Skeletal muscle cell (primary cell): Measurements from ENCODE around the gene GAREM1.

Experiments used
- DNase-seq: peaks from one replicate; pipeline ENCODE4 v3.0.0-alpha.2; 2010; ENCODE audit warnings: low read depth
- H3K4me3 ChIP-seq: 2 replicates; pipeline ENCODE4 v1.5.1; 2011; ENCODE audit warnings: low read depth, mild to moderate bottlenecking, control low read depth, low read length, moderate library complexity

The GAREM1 gene

GRCh38 chr18:32431753-32432152 lies 38.9 kb downstream of the GAREM1 start:
- no peak overlapping the region for H3K4me3 ChIP-seq
- DNase-seq = no peak

GRCh38 chr18:32429402-32429801 lies 41.3 kb downstream of the GAREM1 start:
- DNase-seq = no peak

GRCh38 chr18:32427084-32427900 lies 43.4 kb downstream of the GAREM1 start:
- DNase-seq = no peak
- H3K4me3 ChIP-seq = no peak overlapping the region

More at GRCh38 chr18:32429402-32429801, 41.3 kb downstream of the GAREM1 start:
- H3K4me3 ChIP-seq = no peak overlapping the region

- DNase-seq = peak; percentile 34
- no peak overlapping the region for H3K4me3 ChIP-seq
Measured at GRCh38 chr18:32425466-32425865, 45.2 kb downstream of the GAREM1 start.

GRCh38 chr18:32424696-32425095 lies 46.0 kb downstream of the GAREM1 start:
- H3K4me3 ChIP-seq = no peak overlapping the region
- DNase-seq = no peak

- DNase-seq = no peak
- H3K4me3 ChIP-seq = no peak overlapping the region
Measured at GRCh38 chr18:32422978-32423740, 47.5 kb downstream of the GAREM1 start.

- H3K4me3 ChIP-seq = no peak overlapping the region
- no peak for DNase-seq
Measured at GRCh38 chr18:32422201-32422600, 48.5 kb downstream of the GAREM1 start.

- no peak overlapping the region for H3K4me3 ChIP-seq
- DNase-seq = no peak
Measured at GRCh38 chr18:32420084-32420750, 50.5 kb downstream of the GAREM1 start.

- no peak overlapping the region for H3K4me3 ChIP-seq
- no peak for DNase-seq
Measured at GRCh38 chr18:32418148-32418547, 52.5 kb downstream of the GAREM1 start.

- H3K4me3 ChIP-seq = no peak overlapping the region
- no peak for DNase-seq
Measured at GRCh38 chr18:32405588-32405987, 65.1 kb downstream of the GAREM1 start.

GRCh38 chr18:32401621-32402020 lies 69.1 kb downstream of the GAREM1 start:
- no peak for DNase-seq
- H3K4me3 ChIP-seq = no peak overlapping the region

- no peak overlapping the region for H3K4me3 ChIP-seq
- DNase-seq = no peak
Measured at GRCh38 chr18:32393407-32393806, 77.3 kb downstream of the GAREM1 start.

GRCh38 chr18:32391126-32391525 lies 79.6 kb downstream of the GAREM1 start:
- DNase-seq = no peak
- H3K4me3 ChIP-seq = no peak overlapping the region

GRCh38 chr18:32389858-32390257 lies 80.8 kb downstream of the GAREM1 start:
- DNase-seq = no peak
- no peak overlapping the region for H3K4me3 ChIP-seq

GRCh38 chr18:32389191-32389590 lies 81.5 kb downstream of the GAREM1 start:
- H3K4me3 ChIP-seq = no peak overlapping the region

GRCh38 chr18:32386471-32386870 lies 84.2 kb downstream of the GAREM1 start:
- no peak for DNase-seq
- H3K4me3 ChIP-seq = no peak overlapping the region

More at GRCh38 chr18:32389191-32389590, 81.5 kb downstream of the GAREM1 start:
- no peak for DNase-seq

- DNase-seq = peak; percentile 91
- H3K4me3 ChIP-seq = no peak overlapping the region
Measured at GRCh38 chr18:32383050-32383819, 87.4 kb downstream of the GAREM1 start.

- H3K4me3 ChIP-seq = no peak overlapping the region
- no peak for DNase-seq
Measured at GRCh38 chr18:32381761-32382160, 88.9 kb downstream of the GAREM1 start.

- no peak overlapping the region for H3K4me3 ChIP-seq
- no peak for DNase-seq
Measured at GRCh38 chr18:32380559-32380958, 90.1 kb downstream of the GAREM1 start.
